Endothelial cell of umbilical vein (primary cell): ENCODE results near the gene TMEM269. TPM values are rescaled to one million over a fixed set of nuclear protein-coding genes. Genes with fewer than 3 reads are reported as not detected.

Source experiments
- BruUV-seq: library from RNA; stranded (reverse); fragments of 400-500 nt; replicated peaks from 2 replicates; lab custom pipeline; 2021; lab: Mats Ljungman, UMichigan
- CTCF ChIA-PET: fragments of 300-600, 350-600 bp; sonication (Branson Sonifier 250); formaldehyde crosslinking; loops from one replicate; lab custom pipeline; 2021; ENCODE audit warnings: antibody characterized with exemption, inconsistent platforms; lab: Charles Lee
- POLR2A ChIA-PET: fragments of 300-600, 350-600 bp; sonication (Branson Sonifier 250); formaldehyde crosslinking; loops from one replicate; lab custom pipeline; 2021; ENCODE audit warnings: antibody characterized with exemption, inconsistent platforms; lab: Charles Lee
- DNase-seq: peaks from one replicate; pipeline ENCODE4 v3.0.0-alpha.2; 2011; ENCODE audit warnings: low read depth, low spot score
- FAIRE-seq: peaks from 2 replicates; lab custom pipeline; 2011; peaks lifted over from hg19 to GRCh38; lab: Jason Lieb, UNC
- H2AFZ ChIP-seq: 2 replicates; pipeline ENCODE4 v1.6.0; 2012; ENCODE audit warnings: low read depth, low read length, control low read depth, inconsistent platforms
- H3K27ac ChIP-seq: 2 replicates; pipeline ENCODE4 v1.5.1; 2011; ENCODE audit warnings: low read depth, mild to moderate bottlenecking, control low read depth, low read length, moderate library complexity; ENCODE audit not compliant: insufficient read depth
- H3K27me3 ChIP-seq, 2 experiments: 2 replicates each; pipeline versions ENCODE4 v1.6.0 to v1.6.1; 2011; ENCODE audit warnings: low read length in 2 of 2, mixed read lengths in 1 of 2; ENCODE audit not compliant: control insufficient read depth in 2 of 2, insufficient read depth in 2 of 2
- H3K36me3 ChIP-seq, 2 experiments: 2 replicates in 1 of 2; 3 replicates in 1 of 2; pipeline ENCODE4 v1.5.1; 2011; ENCODE audit warnings: low read length in 2 of 2, mild to moderate bottlenecking in 1 of 2, moderate library complexity in 1 of 2; ENCODE audit not compliant: control insufficient read depth in 2 of 2, insufficient read depth in 2 of 2; ENCODE audit errors: extremely low read depth in 1 of 2
- H3K4me1 ChIP-seq: 3 replicates; pipeline ENCODE4 v1.5.1; 2011; ENCODE audit warnings: mild to moderate bottlenecking, low read length; ENCODE audit not compliant: control insufficient read depth, insufficient read depth; ENCODE audit errors: extremely low read depth
- H3K4me2 ChIP-seq: 2 replicates; pipeline ENCODE4 v1.6.1; 2011; ENCODE audit warnings: low read length, control low read depth, mixed read lengths; ENCODE audit not compliant: insufficient read depth
- H3K4me3 ChIP-seq, 3 experiments: fragments of 200-600 bp in 1 of 3; sonication (generic), shearing (Covaris generic) in 1 of 3; replicated peaks in 1 of 3; 2 replicates each; pipeline ENCODE4 v1.5.1; 2011 to 2016; ENCODE audit warnings: control low read depth in 3 of 3, low read length in 3 of 3, mild to moderate bottlenecking in 2 of 3, inconsistent platforms in 1 of 3, low read depth in 1 of 3, moderate library complexity in 1 of 3; ENCODE audit not compliant: insufficient read depth in 1 of 3
- H3K79me2 ChIP-seq: 2 replicates; pipeline ENCODE4 v1.6.0; 2012; ENCODE audit warnings: low read length, inconsistent platforms; ENCODE audit not compliant: control insufficient read depth, insufficient read depth
- H3K9ac ChIP-seq: replicated peaks from 2 replicates; pipeline ENCODE3; 2011; ENCODE audit warnings: low read length, control low read depth; ENCODE audit not compliant: insufficient read depth; ENCODE audit errors: extremely low read depth
- H3K9me1 ChIP-seq: replicated peaks from 3 replicates; pipeline ENCODE4 v1.6.0; 2011; ENCODE audit warnings: mild to moderate bottlenecking, low read length; ENCODE audit not compliant: control insufficient read depth, insufficient read depth; ENCODE audit errors: extremely low read depth
- H3K9me3 ChIP-seq: replicated peaks from 2 replicates; pipeline ENCODE4 v1.5.1; 2012; ENCODE audit warnings: low read length, inconsistent platforms; ENCODE audit not compliant: control insufficient read depth, insufficient read depth
- H4K20me1 ChIP-seq: replicated peaks from 2 replicates; pipeline ENCODE3; 2011; ENCODE audit warnings: mild to moderate bottlenecking, low read length; ENCODE audit not compliant: control insufficient read depth, insufficient read depth; ENCODE audit errors: extremely low read depth
- EZH2 ChIP-seq: IDR thresholded peaks from 2 replicates; pipeline ENCODE4 v1.6.1; 2012; ENCODE audit warnings: borderline replicate concordance, low read depth, mild to moderate bottlenecking, moderate library complexity, low read length, inconsistent platforms; ENCODE audit not compliant: severe bottlenecking
- FOS ChIP-seq: IDR thresholded peaks from 2 replicates; pipeline ENCODE4 v1.6.1; 2011; ENCODE audit warnings: mild to moderate bottlenecking, low read length, moderate library complexity, borderline replicate concordance; ENCODE audit not compliant: insufficient read depth
- GATA2 ChIP-seq: IDR thresholded peaks from 2 replicates; pipeline ENCODE4 v1.7.0; 2011; ENCODE audit warnings: low read depth, mild to moderate bottlenecking, moderate library complexity, mixed read lengths, low read length; ENCODE audit not compliant: insufficient read length, insufficient read depth
- JUN ChIP-seq: IDR thresholded peaks from 2 replicates; pipeline ENCODE4 v1.6.1; 2011; ENCODE audit warnings: borderline replicate concordance, low read depth; ENCODE audit not compliant: insufficient read length, insufficient read depth
- MAX ChIP-seq: IDR thresholded peaks from 2 replicates; pipeline ENCODE4 v1.6.1; 2011; ENCODE audit not compliant: insufficient read depth, insufficient read length
- POLR2AphosphoS5 ChIP-seq: IDR thresholded peaks from 2 replicates; pipeline ENCODE4 v1.6.1; 2012; ENCODE audit warnings: low read depth, mild to moderate bottlenecking, control low read depth, low read length, moderate library complexity; ENCODE audit not compliant: insufficient read depth
- dilution Hi-C: fragments of 300-500 bp; cut with MboI; formaldehyde crosslinking; loops from one replicate; pipeline ENCODE4 v1.15.0; 2019; ENCODE audit warnings: low sequenced_read_pairs; ENCODE audit not compliant: extremely low pct_ligation_motif_present
- intact Hi-C: fragments of 100-400 bp; cut with micrococcal nuclease; formaldehyde crosslinking; loops from one replicate; pipeline ENCODE4 v1.10.0; 2022
- polyA plus RNA-seq, 4 experiments: library from polyadenylated mRNA; depleted of rRNA in 3 of 4; stranded (reverse) in 3 of 4; unstranded in 1 of 4; fragments of >200 nt; gene quantifications; 2 replicates each; pipeline versions ENCODE4 v1.2.1 to v1.2.3, GENCODE V29; 2011 to 2012; ENCODE audit warnings: missing spikeins in 1 of 4
- total RNA-seq: library from RNA; stranded (reverse); gene quantifications from 2 replicates; pipeline ENCODE4 v1.2.3, GENCODE V29; 2021

Gene TMEM269
- total and polyA plus RNA-seq, 2 donors (not counting 3 experiments of a cell fraction or from before 2014, with no cell fraction given) = 0.03 TPM; not detected in 1

DNA sequence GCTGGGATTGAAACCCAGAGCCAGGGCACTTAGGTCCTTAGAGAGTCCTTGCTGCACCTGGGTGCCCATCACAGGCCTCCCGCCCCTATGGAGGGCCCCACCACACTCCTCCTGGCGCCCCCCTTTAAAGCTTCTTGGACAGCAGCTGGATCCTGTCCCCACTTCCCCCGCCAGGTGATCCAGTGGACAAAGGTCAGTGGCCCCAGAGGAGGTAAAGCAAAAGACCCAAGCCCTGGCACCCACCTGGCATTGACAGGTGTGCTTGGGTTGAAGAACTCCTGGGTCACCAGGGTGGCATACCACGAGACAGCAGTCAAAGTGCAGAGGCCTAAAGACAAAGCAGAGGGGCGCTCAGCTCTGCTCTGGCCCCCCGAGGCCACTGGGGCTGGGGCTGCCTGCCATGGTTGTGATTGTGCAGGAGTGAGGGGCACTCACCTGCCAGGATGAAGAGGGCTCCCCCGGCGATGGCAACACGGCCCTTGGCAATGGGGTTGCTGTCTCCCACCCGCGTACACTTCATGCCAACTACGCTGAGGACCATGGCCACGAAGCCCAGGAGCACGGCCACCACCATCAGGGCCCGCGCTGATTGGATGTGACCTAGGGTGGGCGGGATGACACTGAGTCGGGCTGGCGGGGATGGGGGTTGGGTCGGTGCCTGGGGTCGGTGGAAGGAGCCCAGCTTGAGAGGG lies 46.7 kb upstream of the TMEM269 start:
- Histone ChIP-seq H3K9me3 (no peaks in the 10 kb centered on the region), H4K20me1 (no peaks in the 10 kb centered on the region), H3K9ac (no peak overlapping the region), H3K4me2 (no peak overlapping the region), H3K27ac (no peak overlapping the region), H3K79me2 (no peaks in the 10 kb centered on the region), H3K4me1 (no peaks in the 10 kb centered on the region), H3K27me3 (no peaks in the 10 kb centered on the region), H3K9me1 (no peaks in the 10 kb centered on the region), H3K4me3 (no peak overlapping the region), H2AFZ (no peak overlapping the region), H3K36me3 (no peaks in the 10 kb centered on the region)
- no peak for FAIRE-seq
- intact Hi-C loops (no loop called here), dilution Hi-C loops (no loop called here)
- no TSS peak for BruUV-seq
- CTCF ChIA-PET = interaction anchor here (0.7 to 3.4 kb wide), 2 partner anchors 9 to 161 kb away, joined by 4 to 12 read pairs; no protein-coding TSS in a partner anchor
- DNase-seq = no peak
- TF ChIP-seq MAX = no peak
- TF ChIP-seq EZH2 = no peak
- TF ChIP-seq JUN = no peak
- TF ChIP-seq POLR2AphosphoS5 = no peak
- no peak for TF ChIP-seq GATA2
- no peak for TF ChIP-seq FOS
- POLR2A ChIA-PET = no interaction called here
